NT2/D1 (cell line): ENCODE results near the gene FAM118A.
"Not testable (repeated sequence)": the region's sequence is repeated elsewhere in the genome, so short reads cannot be mapped to it uniquely, and the experiment has no call there.

ENCODE experiments used
- DNase-seq: peaks from one replicate; pipeline ENCODE4 v3.0.0-alpha.2; 2011; ENCODE audit warnings: low read depth, low spot score
- H3K27me3 ChIP-seq: 2 replicates; pipeline ENCODE4 v1.6.0; 2011; ENCODE audit warnings: mild to moderate bottlenecking; ENCODE audit not compliant: insufficient read length, insufficient read depth
- H3K36me3 ChIP-seq: 2 replicates; pipeline ENCODE4 v1.6.1; 2011; ENCODE audit warnings: mild to moderate bottlenecking, low read length, mixed read lengths; ENCODE audit not compliant: insufficient read depth, insufficient read length
- H3K4me1 ChIP-seq: 2 replicates; pipeline ENCODE4 v1.5.1; 2011; ENCODE audit not compliant: insufficient read depth, insufficient read length
- H3K4me3 ChIP-seq: 2 replicates; pipeline ENCODE4 v1.5.1; 2011; ENCODE audit warnings: low read depth; ENCODE audit not compliant: insufficient read length
- H3K9ac ChIP-seq: 2 replicates; pipeline ENCODE4 v1.6.0; 2011; ENCODE audit warnings: low read depth; ENCODE audit not compliant: insufficient read length
- H3K9me3 ChIP-seq: 2 replicates; pipeline ENCODE4 v1.5.1; 2011; ENCODE audit warnings: mild to moderate bottlenecking, low read length; ENCODE audit not compliant: insufficient read depth
- SUZ12 ChIP-seq: IDR thresholded peaks from 2 replicates; pipeline ENCODE4 v1.6.1; 2011; ENCODE audit not compliant: insufficient read length, insufficient read depth; ENCODE audit errors: extremely low read depth
- YY1 ChIP-seq: IDR thresholded peaks from 2 replicates; pipeline ENCODE4 v1.6.1; 2011; ENCODE audit not compliant: insufficient read length, insufficient read depth
- ZNF274 ChIP-seq: IDR thresholded peaks from 2 replicates; pipeline ENCODE4 v1.6.1; 2011; ENCODE audit warnings: mild to moderate bottlenecking, low read depth, low read length

FAM118A gene

DNA sequence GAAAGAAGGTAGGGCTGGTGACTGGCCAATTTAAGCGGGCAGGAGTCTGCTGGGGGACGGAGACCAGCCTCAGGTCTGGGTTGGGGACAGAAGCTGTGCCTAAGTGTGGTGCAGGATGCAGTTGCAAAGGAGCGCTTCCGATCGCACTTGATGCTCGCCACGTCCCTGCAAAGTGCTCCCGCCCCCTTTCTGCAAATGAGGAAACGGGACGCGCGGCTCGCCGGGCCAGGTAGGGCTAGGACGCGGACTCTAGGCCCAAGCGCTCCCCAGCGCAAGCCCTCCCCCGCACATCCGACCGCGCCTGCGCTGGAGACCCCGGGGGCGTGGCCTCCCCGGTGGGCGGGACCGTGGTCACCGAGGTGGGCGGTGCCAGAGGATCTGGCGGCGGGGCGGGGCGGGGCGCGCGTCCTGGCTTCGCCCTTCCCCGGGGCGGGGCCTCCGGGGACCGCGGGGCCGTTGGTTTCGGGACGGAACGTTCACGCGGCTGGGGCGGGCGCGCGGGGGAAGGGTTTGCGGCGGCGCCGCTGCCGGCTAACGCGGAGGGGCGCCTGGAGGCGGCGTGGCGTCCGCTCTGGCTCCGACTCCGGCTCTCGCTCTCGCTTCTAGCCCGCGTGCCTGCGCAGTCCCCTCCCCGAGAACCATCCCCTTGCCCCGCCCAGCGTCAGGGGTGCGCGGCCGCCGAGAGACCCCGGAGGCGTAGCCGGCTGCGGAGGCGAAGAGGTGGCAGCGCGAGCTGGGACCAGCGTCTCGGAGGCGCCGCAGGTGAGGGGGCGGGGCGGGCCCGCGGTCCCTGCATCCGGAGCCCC is at the start of gene FAM118A:
Gene FAM118A (plus strand): TSS at position 513 of the 806 bp plus-strand sequence. CDS start 12,446 bp downstream, outside the sequence.
- H3K36me3 ChIP-seq: peaks cover 8% of the 10 kb centered on the region
- no peaks in the 10 kb centered on the region for H3K9me3 ChIP-seq
- H3K4me3 ChIP-seq: peak within 1 kb of the TSS; percentile 56
- peak within 1 kb of the TSS; percentile 78 for H3K9ac ChIP-seq
- no peak for TF ChIP-seq SUZ12
- DNase-seq: peak; percentile 77
- H3K27me3 ChIP-seq: peaks cover 7% of the 10 kb centered on the region
- H3K4me1 ChIP-seq: peaks cover 7% of the 10 kb centered on the region

DNA sequence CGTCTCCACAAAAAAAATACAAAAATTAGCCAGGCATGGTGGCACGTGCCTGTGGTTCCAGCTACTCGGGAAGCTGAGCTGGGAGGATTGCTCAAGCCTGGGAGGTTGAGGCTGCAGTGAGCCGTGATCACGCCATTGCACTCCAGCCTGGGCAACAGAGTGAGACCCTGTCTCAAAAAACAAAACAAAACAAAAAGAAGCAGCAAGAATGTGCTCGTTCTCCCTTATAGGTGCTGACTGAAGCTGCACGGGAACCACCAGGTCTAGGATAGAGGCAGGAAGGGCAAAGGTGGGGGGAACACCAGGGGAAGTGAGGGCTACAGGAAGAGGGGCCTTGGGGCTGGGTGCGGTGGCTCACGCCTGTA is 49.4 kb upstream of the FAM118A start:
- not testable (repeated sequence) for H3K9ac ChIP-seq, H3K9me3 ChIP-seq, DNase-seq, H3K36me3 ChIP-seq, H3K4me3 ChIP-seq, H3K27me3 ChIP-seq
- H3K4me1 ChIP-seq: peaks cover 17% of the 10 kb centered on the region

DNA sequence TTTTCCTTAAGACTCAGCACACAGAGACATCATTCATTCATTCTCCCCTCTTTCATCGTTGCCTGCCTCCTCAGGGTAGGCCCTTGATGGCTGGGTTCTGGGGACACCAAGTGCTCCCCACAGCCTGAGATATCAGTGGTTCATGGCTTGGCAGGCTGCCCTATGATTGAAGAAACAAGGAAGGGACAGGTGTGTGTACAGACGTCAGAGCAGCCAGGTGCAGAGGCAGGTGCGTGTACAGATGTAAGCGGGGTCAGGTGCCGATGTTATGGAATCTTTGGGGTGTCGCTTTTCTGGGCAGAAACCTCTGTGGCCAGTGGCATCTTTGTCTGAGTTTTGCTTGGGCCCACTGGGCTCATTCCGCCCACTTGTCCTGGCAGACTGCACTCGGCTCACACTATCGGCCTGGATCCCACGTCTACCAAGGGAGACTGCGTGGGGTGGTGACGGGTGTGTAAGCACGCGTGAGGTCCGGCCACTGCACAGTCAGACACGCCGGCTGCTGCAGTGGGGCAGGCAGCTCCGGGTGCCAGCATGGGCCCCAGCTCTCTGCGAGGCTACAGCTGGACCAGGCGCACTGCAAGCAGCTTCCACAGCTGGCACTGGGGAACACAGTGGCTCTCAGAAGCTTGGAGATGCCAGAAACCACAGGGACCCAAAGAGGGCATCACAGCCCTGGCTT is 48.2 kb upstream of the FAM118A start:
- DNase-seq: no peak
- no peaks in the 10 kb centered on the region for H3K27me3 ChIP-seq
- TF ChIP-seq ZNF274 (no peak), YY1 (no peak), SUZ12 (no peak)

DNA sequence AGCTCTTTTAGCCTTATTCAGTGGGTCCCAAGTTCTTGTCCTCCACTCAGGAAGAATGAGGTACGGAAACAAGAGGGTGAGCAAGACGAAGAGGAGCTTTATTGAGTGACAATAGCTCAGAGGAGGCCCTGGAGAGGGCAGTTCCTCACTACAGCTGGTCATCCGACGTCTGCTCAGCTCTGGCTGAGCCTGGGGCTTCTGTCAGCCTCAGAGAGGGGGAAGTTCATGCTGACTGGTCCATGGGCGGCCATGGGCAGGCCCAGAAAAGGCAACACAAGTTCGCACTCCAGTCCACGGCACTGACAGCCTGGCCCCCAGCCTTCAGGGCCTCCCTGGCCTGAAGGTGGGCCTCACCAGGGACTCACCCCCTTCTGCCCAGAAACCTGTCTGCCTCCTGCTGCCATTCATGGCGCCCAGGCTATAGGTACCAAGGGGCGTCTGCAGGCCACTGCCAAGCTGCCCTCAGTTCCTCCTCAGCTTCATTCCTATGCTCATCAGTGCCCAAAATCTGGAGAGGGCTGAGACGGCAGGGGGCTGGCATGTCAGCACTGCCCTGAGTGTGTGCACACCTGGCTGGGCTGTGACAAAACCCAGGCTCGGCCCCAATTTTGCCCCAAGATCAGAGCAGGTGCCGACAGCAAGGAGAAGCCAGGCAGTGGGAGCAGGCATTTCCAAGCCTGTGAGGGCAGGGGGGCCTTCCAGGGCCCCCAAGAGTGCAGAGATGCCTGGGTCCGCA is 47.4 kb upstream of the FAM118A start:
- Histone ChIP-seq H3K27me3 (no peaks in the 10 kb centered on the region), H3K9ac (no peak overlapping the region), H3K4me1 (peaks cover 17% of the 10 kb centered on the region), H3K36me3 (no peaks in the 10 kb centered on the region), H3K4me3 (no peak overlapping the region), H3K9me3 (no peaks in the 10 kb centered on the region)
- DNase-seq: no peak
- no peak for TF ChIP-seq YY1
- TF ChIP-seq SUZ12: no peak
- TF ChIP-seq ZNF274: no peak

More for the DNA sequence above, 48.2 kb upstream of the FAM118A start:
- H3K4me3 ChIP-seq: no peak overlapping the region
- peaks cover 17% of the 10 kb centered on the region for H3K4me1 ChIP-seq
- H3K36me3 ChIP-seq: no peaks in the 10 kb centered on the region
- H3K9ac ChIP-seq: no peak overlapping the region
- no peaks in the 10 kb centered on the region for H3K9me3 ChIP-seq

DNA sequence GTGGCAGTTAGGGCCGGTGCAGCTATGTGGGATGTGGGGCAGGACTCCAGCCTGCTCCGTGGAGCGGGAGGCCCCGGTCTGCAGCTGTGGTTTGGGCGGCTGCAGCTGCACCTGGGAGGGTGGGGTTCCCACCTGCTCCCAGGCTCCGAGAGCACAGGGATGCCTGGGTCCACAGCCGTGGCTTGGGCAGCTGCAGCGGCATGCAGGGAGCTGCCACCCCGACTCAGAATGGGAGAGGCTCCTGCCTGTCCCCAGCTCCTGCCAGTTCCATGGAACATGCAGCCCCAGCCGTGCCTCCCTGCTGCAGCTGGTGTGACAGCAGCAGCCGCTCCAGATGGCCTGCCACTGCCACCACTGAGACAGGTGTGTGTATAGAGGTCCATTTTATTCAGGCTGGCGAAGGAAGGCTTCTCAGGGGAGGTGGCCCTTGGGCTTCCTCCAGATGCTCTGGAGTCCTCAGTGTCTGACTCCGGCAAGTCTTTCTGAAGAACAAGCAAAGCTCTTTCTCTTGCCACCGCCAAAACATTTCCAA is 46.7 kb upstream of the FAM118A start:
- Histone ChIP-seq H3K4me1 (peaks cover 17% of the 10 kb centered on the region), H3K9ac (no peak overlapping the region)
- TF ChIP-seq SUZ12 (no peak), YY1 (no peak), ZNF274 (no peak)

DNA sequence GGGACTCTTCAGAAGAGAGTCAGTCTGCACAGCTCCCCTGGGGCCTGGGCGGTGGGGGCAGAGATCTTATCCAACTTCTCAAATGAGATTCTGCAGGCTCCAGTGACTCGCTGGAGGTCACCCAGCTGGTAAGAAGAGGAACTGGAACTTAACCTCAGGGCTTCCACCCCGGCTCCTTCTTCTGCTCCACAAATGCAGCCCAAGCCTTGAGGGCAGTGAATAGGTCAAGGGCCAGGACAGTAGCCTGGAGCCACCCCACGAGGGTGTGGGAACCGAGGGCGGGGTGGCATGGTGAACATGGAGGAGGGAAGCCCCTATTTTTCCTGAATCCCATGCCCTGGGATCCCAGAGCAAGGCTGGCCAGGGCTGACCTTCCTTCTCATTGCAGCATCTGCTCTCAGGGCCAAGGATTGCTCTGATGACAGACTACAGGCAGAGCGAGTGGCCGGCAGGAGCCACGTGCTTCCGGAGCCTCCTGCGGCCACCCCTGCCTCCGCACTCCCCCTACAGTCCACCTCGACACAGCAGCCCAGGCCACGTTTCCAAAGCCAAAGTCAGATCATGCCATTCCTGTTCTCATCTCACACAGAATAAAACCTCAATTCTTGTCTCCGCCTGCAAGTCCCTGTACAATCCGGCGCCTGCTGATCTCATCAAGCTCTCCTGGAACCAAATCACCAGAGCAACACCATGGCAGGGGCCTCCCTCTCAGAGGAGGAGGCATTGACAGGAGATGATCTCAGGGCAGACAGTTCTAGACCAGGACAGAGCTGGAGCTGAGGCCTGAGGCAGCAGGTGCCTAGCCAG is 46.1 kb upstream of the FAM118A start:
- H3K4me1 ChIP-seq: peaks cover 17% of the 10 kb centered on the region
- no peaks in the 10 kb centered on the region for H3K27me3 ChIP-seq
- no peaks in the 10 kb centered on the region for H3K9me3 ChIP-seq
- no peaks in the 10 kb centered on the region for H3K36me3 ChIP-seq
- H3K9ac ChIP-seq: no peak overlapping the region
- DNase-seq: no peak
- no peak overlapping the region for H3K4me3 ChIP-seq
- TF ChIP-seq SUZ12 (no peak), YY1 (no peak), ZNF274 (no peak)

More for the DNA sequence above, 46.7 kb upstream of the FAM118A start:
- no peak for DNase-seq
- H3K27me3 ChIP-seq: no peaks in the 10 kb centered on the region
- H3K36me3 ChIP-seq: no peaks in the 10 kb centered on the region
- H3K4me3 ChIP-seq: no peak overlapping the region
- H3K9me3 ChIP-seq: no peaks in the 10 kb centered on the region
